ENCODE data around the gene SGIP1. TPM values are rescaled to one million over a fixed set of nuclear protein-coding genes. Genes with fewer than 3 reads are reported as not detected.

The SGIP1 gene
- total RNA-seq, 1 donor from 2014 or later: not detected

- Mint-ChIP-seq H3K4me3 (no peak overlapping the region), H3K27ac (no peak overlapping the region), H3K27me3 (peaks cover 9% of the 10 kb centered on the region), H3K9me3 (no peaks in the 10 kb centered on the region), H3K4me1 (no peaks in the 10 kb centered on the region), H3K36me3 (ENCODE audit: low read depth) (no peaks in the 10 kb centered on the region)
- CTCF ChIA-PET: no interaction called here
- TF ChIP-seq, protein P1, sequence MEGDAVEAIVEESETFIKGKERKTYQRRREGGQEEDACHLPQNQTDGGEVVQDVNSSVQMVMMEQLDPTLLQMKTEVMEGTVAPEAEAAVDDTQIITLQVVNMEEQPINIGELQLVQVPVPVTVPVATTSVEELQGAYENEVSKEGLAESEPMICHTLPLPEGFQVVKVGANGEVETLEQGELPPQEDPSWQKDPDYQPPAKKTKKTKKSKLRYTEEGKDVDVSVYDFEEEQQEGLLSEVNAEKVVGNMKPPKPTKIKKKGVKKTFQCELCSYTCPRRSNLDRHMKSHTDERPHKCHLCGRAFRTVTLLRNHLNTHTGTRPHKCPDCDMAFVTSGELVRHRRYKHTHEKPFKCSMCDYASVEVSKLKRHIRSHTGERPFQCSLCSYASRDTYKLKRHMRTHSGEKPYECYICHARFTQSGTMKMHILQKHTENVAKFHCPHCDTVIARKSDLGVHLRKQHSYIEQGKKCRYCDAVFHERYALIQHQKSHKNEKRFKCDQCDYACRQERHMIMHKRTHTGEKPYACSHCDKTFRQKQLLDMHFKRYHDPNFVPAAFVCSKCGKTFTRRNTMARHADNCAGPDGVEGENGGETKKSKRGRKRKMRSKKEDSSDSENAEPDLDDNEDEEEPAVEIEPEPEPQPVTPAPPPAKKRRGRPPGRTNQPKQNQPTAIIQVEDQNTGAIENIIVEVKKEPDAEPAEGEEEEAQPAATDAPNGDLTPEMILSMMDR (IDR thresholded peaks at IDR 0.05): no peak
- ATAC-seq (ENCODE audit: low read depth): no peak
- intact Hi-C loops (cut with micrococcal nuclease): no loop called here
- POLR2A ChIA-PET: no interaction called here
- DNase-seq: no peak
Measured at GRCh38 chr1:66685670-66686069, 151.7 kb downstream of the SGIP1 start.

DNA sequence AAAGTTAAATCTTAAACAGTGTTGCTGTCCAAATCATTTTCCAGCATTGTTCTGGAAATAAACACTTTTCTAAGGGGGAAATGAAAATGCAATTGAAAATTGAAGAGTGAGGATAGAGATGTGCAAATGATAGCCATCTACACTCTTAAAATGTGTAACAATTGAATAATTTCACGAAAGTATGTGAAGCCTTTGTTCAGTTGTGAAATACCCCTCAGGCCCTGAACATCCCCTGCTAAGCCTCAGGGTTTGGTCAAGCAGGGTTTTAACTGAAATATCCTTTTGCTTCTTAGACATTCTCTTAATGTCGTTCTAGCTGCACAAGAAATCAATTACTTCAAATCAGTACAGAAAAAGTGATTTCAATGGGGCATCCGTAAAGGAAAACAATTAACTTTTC lies 152.5 kb downstream of the SGIP1 start:
- no peak overlapping the region for H3K4me3 Mint-ChIP-seq
- peaks cover 7% of the 10 kb centered on the region for H3K27me3 Mint-ChIP-seq
- no peak overlapping the region for H3K27ac Mint-ChIP-seq
- H3K36me3 Mint-ChIP-seq (ENCODE audit: low read depth): no peaks in the 10 kb centered on the region
- TF ChIP-seq, protein P1 (IDR thresholded peaks at IDR 0.05): no peak
- POLR2A ChIA-PET: no interaction called here
- DNase-seq (no peak), ATAC-seq (ENCODE audit: low read depth) (no peak)
- intact Hi-C loops (cut with micrococcal nuclease): no loop called here
- CTCF ChIA-PET: no interaction called here
- no peaks in the 10 kb centered on the region for H3K4me1 Mint-ChIP-seq
- no peaks in the 10 kb centered on the region for H3K9me3 Mint-ChIP-seq

DNA sequence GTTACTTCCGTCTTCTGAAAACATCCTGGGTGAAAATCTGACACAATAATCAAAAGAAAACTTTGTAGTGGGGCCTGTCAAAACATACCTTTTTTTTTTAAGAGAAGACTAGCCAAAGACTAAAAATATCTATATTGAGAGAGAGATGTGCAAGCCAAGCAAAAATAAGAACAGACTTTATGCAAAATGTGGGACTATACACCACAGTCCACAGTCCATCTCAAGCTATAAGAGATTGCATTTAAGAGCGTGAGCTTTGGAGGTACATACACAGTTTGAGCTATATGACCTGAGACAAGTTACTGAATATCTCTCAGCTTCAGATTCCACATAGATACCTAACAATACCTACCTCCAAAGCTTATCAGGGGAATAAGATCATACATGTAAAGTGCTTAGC lies 153.4 kb downstream of the SGIP1 start:
- ATAC-seq (ENCODE audit: low read depth) (no peak), DNase-seq (no peak)
- intact Hi-C loops (cut with micrococcal nuclease): no loop called here
- CTCF ChIA-PET: no interaction called here
- Mint-ChIP-seq H3K27ac (no peak overlapping the region), H3K4me3 (no peak overlapping the region), H3K4me1 (no peaks in the 10 kb centered on the region), H3K36me3 (ENCODE audit: low read depth) (no peaks in the 10 kb centered on the region), H3K9me3 (no peaks in the 10 kb centered on the region), H3K27me3 (peaks cover 7% of the 10 kb centered on the region)
- POLR2A ChIA-PET: no interaction called here
- TF ChIP-seq, protein P1 (IDR thresholded peaks at IDR 0.05): no peak

DNA sequence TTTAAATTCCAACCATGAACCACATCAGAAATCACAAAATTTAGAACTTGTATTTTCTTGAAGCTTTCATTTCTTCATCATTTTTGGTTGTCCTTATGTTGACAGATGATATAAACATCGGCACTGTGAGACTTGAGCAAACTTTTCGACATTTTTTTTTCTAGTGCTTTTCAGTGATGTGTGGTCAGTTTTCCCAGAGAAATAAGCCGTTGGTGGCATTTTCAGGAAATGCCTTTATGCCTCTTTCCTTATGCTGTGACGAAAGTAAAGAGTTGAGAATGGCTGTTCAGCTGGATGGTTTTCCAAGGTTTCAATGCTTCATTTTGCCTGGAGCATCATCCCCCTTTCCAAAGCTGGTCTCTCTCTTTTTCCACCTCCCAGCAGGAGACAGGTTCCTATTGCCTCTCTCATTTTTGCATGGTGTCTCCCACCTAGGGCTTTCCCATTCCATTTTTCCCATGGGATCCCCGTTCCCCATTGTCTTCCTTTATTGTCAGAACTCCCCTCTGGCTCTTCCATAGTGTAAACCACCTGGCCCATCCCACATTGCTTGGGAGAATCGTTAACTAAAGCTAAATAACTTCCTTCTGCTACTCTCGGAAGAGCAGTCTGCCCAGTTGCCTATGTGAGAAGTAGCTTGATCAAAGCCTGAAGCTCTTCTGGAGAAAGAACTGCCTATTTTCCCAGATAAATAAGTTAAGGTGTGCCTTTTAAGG lies 156.9 kb downstream of the SGIP1 start:
- no peak overlapping the region for H3K27ac Mint-ChIP-seq
- TF ChIP-seq, protein P1 (IDR thresholded peaks at IDR 0.05): no peak
- no peaks in the 10 kb centered on the region for H3K36me3 Mint-ChIP-seq (ENCODE audit: low read depth)
- ChIA-PET CTCF (no interaction called here), POLR2A (no interaction called here)
- DNase-seq (no peak), ATAC-seq (ENCODE audit: low read depth) (no peak)
- no peaks in the 10 kb centered on the region for H3K9me3 Mint-ChIP-seq
- peaks cover 13% of the 10 kb centered on the region for H3K27me3 Mint-ChIP-seq
- H3K4me1 Mint-ChIP-seq: no peaks in the 10 kb centered on the region
- intact Hi-C loops (cut with micrococcal nuclease): no loop called here
- H3K4me3 Mint-ChIP-seq: no peak overlapping the region

- intact Hi-C loops (cut with micrococcal nuclease): no loop called here
- CTCF ChIA-PET: no interaction called here
- Mint-ChIP-seq H3K27me3 (peaks cover 7% of the 10 kb centered on the region), H3K27ac (no peak overlapping the region), H3K9me3 (no peaks in the 10 kb centered on the region), H3K4me3 (no peak overlapping the region), H3K36me3 (ENCODE audit: low read depth) (no peaks in the 10 kb centered on the region), H3K4me1 (no peaks in the 10 kb centered on the region)
- ATAC-seq (ENCODE audit: low read depth): no peak
- TF ChIP-seq, protein P1 (IDR thresholded peaks at IDR 0.05): no peak
- no peak for DNase-seq
- POLR2A ChIA-PET: no interaction called here
Measured at GRCh38 chr1:66692681-66693080, 158.7 kb downstream of the SGIP1 start.
